ENCODE results near the gene LSM4. TPM values are rescaled to one million over a fixed set of nuclear protein-coding genes. Genes with fewer than 3 reads are reported as not detected.
"Not testable (repeated sequence)": the region's sequence is repeated elsewhere in the genome, so short reads cannot be mapped to it uniquely, and the experiment has no call there.

Gene LSM4
- polyA plus RNA-seq, 1 experiment = 94.7 TPM

DNA sequence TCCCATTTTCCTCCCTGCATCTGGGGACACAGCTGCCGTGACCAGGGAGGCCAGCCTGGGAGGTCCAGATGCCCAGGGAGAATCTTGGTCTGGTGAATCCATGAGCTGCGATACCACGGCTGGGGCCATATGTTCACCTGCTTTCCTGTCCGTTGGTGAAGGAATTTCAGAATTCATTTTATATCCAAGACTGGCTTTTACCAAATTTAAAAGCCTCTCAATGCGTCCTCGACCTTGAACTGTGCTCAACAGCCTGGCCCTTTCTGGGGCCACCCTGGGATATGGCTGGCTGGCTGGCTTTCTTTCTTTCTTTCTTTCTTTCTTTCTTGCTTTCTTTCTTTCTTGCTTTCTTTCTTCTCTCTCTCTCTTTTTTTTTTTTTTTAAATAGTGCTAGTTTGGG, 40.9 kb upstream of the LSM4 start:
- no peak for DNase-seq (ENCODE audit: low read depth)
- Histone ChIP-seq H3K36me3 (ENCODE audit: control insufficient read depth, insufficient read depth, low read length) (peaks cover 5% of the 10 kb centered on the region; the same call in 1 of the 2 replicates), H3K27me3 (ENCODE audit: control insufficient read depth, insufficient read depth, low read length) (no peaks in the 10 kb centered on the region), H3K4me3 (ENCODE audit: low read depth, low read length) (no peak overlapping the region)
- POLR2A ChIA-PET = no interaction called here
- TF ChIP-seq, protein P1, sequence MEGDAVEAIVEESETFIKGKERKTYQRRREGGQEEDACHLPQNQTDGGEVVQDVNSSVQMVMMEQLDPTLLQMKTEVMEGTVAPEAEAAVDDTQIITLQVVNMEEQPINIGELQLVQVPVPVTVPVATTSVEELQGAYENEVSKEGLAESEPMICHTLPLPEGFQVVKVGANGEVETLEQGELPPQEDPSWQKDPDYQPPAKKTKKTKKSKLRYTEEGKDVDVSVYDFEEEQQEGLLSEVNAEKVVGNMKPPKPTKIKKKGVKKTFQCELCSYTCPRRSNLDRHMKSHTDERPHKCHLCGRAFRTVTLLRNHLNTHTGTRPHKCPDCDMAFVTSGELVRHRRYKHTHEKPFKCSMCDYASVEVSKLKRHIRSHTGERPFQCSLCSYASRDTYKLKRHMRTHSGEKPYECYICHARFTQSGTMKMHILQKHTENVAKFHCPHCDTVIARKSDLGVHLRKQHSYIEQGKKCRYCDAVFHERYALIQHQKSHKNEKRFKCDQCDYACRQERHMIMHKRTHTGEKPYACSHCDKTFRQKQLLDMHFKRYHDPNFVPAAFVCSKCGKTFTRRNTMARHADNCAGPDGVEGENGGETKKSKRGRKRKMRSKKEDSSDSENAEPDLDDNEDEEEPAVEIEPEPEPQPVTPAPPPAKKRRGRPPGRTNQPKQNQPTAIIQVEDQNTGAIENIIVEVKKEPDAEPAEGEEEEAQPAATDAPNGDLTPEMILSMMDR (IDR thresholded peaks at IDR 0.05; ENCODE audit: insufficient read depth, low read depth, low read length) = no peak
- CTCF ChIA-PET = interaction anchor here (0.6 to 7.8 kb wide), 6 partner anchors 14 to 682 kb away, joined by 3 to 57 read pairs (median 16); partner anchors contain the start of gene GDF15

GRCh38 chr19:18362934-18363542, 40.2 kb upstream of the LSM4 start:
- peaks cover 5% of the 10 kb centered on the region; the same call in 1 of the 2 replicates for H3K36me3 ChIP-seq (ENCODE audit: control insufficient read depth, insufficient read depth, low read length)
- H3K27me3 ChIP-seq (ENCODE audit: control insufficient read depth, insufficient read depth, low read length) = no peaks in the 10 kb centered on the region
- CTCF ChIA-PET = interaction anchor here (1.1 to 7.8 kb wide), 5 partner anchors 14 to 47 kb away, joined by 3 to 57 read pairs (median 17); no protein-coding TSS in a partner anchor

DNA sequence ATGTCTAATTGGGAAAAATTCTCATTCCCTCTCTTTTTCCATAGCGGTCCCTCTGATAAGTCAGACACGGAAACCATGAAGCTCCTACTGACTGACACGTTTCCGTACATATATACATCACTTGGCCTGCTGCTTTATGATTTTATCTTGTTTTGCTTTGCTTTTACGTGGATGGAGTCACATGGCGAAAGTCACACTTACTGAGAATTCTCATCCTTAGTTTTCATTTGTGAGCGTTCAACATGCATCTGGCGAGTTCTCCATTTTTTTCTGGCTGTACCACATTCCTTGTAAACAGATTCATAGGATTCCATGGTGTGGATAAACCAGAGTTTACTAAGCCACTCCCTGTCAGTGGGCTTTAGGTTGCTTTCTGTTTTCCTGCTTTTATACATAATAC, 38.8 kb upstream of the LSM4 start:
- ChIA-PET POLR2A (no interaction called here), CTCF (interaction anchor here (1.2 to 7.8 kb wide), 5 partner anchors 12 to 49 kb away, joined by 4 to 57 read pairs (median 10); partner anchors contain the start of gene GDF15)
- no peaks in the 10 kb centered on the region for H3K27me3 ChIP-seq (ENCODE audit: control insufficient read depth, insufficient read depth, low read length)
- H3K4me3 ChIP-seq (ENCODE audit: low read depth, low read length) = no peak overlapping the region
- peaks cover 17% of the 10 kb centered on the region for H3K36me3 ChIP-seq (ENCODE audit: control insufficient read depth, insufficient read depth, low read length)
- DNase-seq (ENCODE audit: low read depth) = no peak
- TF ChIP-seq, protein P1 (IDR thresholded peaks at IDR 0.05; ENCODE audit: insufficient read depth, low read depth, low read length) = no peak

More at GRCh38 chr19:18362934-18363542, 40.2 kb upstream of the LSM4 start:
- POLR2A ChIA-PET = interaction anchor here (0.5 kb wide), 1 partner anchor 92 kb away, joined by 9 read pairs; no protein-coding TSS in a partner anchor
- TF ChIP-seq, protein P1 (IDR thresholded peaks at IDR 0.05; ENCODE audit: insufficient read depth, low read depth, low read length) = no peak
- DNase-seq (ENCODE audit: low read depth) = no peak
- H3K4me3 ChIP-seq (ENCODE audit: low read depth, low read length) = no peak overlapping the region

DNA sequence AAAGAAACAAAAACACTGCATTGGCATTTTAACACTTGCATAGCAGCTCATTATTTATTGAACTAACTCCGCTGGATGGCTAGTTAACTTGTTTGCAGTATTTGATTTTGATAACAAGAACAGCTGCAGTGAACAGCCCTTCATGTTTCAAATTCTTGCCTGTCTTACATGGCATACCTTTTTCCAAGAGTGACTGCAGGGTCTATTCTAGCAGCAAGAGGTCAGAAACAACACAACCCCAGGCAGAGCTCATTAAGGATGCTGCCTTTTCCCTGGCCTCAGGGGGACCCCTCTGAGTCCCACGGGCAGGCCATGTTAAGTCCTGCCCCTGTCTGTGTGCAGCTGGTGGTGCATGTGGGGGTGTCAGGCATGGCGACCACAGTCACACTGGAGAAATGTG, 34.2 kb upstream of the LSM4 start:
- POLR2A ChIA-PET = no interaction called here

DNA sequence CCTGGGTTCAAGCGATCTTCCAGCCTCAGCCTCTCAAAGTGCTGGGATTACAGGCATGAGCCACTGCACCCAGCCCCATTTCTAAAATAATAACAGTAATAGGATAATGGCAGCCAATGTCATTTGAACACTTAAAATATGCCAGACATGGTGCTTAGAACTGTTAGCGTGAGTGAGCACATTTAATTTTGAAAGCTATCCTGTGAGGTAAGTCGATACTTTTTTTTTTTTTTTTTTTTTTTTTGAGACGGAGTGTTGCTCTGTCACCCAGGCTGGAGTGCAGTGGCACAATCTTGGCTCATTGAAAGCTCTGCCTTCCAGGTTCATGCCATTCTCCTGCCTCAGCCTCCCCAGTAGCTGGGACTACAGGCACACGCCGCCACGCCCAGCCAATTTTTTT, 31.9 kb upstream of the LSM4 start:
- H3K36me3 ChIP-seq (ENCODE audit: control insufficient read depth, insufficient read depth, low read length) = peaks cover 16% of the 10 kb centered on the region
- H3K27me3 ChIP-seq (ENCODE audit: control insufficient read depth, insufficient read depth, low read length); POLR2A ChIA-PET; DNase-seq (ENCODE audit: low read depth); H3K4me3 ChIP-seq (ENCODE audit: low read depth, low read length): not testable (repeated sequence)
- CTCF ChIA-PET = interaction anchor here (3.7 to 3.9 kb wide), 2 partner anchors 34 to 57 kb away, joined by 16 to 20 read pairs; no protein-coding TSS in a partner anchor

More for the DNA sequence above, 34.2 kb upstream of the LSM4 start:
- DNase-seq (ENCODE audit: low read depth) = no peak
- Histone ChIP-seq H3K36me3 (ENCODE audit: control insufficient read depth, insufficient read depth, low read length) (peaks cover 17% of the 10 kb centered on the region), H3K4me3 (ENCODE audit: low read depth, low read length) (no peak overlapping the region), H3K27me3 (ENCODE audit: control insufficient read depth, insufficient read depth, low read length) (no peaks in the 10 kb centered on the region)
- CTCF ChIA-PET = interaction anchor here (1.5 to 3.9 kb wide), 2 partner anchors 31 to 55 kb away, joined by 4 to 16 read pairs; no protein-coding TSS in a partner anchor
- TF ChIP-seq, protein P1 (IDR thresholded peaks at IDR 0.05; ENCODE audit: insufficient read depth, low read depth, low read length) = no peak

All from BJ (cell line).